Hematopoietic multipotent progenitor cell treated with erythropoietin and hydrocortisone succinate and interleukin-3 and kit ligand, for 15 days (in vitro differentiated cells): ENCODE results near the gene LRRC37B.
"Not testable (repeated sequence)": the region's sequence is repeated elsewhere in the genome, so short reads cannot be mapped to it uniquely, and the experiment has no call there.

Experiments used
- DNase-seq: peaks from one replicate; pipeline ENCODE4 v3.0.0-alpha.2; 2015; ENCODE audit warnings: low spot score

LRRC37B gene

DNA sequence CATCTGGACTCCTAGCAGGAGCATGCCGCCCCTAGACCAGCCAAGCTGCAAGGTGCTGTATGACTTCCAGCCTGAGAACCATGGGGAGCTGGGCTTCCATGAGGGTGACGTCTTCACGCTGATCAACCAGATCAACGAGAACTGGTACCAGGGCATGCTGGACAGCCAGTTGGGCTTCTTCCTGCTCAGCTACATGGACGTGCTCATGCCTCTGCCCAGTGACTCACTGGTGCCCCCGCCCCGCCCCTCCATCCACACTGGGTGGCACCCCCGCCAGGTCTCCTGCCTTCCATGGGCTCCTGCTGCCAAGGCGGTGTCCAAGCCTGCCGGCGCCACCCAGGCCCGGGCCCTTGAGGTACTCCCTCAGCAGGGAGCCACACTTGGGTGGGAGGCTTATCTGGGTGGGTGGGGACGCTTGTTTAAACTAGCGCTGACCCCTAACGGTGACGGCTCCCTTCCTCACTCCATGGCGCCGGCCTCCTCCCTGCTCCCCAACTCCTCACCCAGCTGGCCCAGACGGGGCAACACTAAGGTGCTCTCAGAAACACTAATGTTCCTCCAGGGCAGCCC, 34.2 kb downstream of the LRRC37B start:
- not testable (repeated sequence) for DNase-seq

DNA sequence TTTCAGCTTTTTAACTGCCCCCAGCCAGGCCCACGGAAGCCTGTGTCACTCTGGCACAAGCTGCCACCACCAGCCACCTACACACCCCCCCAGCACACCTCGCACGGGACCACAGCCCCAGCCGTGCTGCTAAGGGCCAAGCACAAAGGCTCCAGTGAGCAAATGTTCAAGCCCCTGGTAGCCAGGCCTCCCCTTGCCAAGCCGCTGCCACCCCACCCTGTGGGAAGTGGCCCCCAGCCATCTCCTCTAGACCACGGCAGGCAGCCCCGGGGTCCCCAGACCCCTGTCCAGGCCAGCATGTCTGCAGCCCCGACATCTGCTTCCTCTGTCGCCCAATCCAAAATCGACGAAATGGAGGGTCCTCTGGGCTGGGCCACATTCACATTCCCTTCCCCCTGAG, 35.1 kb downstream of the LRRC37B start:
- not testable (repeated sequence) for DNase-seq

DNA sequence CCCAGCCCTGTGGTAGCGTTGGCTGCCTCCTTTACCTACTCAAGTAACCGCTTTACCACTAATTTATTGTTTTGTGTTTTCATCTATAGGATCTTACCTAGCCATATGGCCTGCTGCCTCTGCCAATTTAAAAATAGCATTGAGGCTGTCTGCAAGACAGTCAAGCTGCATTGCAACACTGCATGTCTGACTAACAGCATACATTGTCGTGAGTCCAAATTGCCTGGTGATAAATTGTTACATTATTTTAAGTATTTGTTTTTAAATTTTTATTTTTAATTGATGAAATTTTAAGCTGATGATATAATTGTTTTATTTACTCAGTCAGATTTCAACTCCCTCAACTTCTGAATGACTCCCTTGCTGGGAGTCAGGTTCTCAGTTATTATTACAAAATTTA, 38.4 kb downstream of the LRRC37B start:
- DNase-seq = not testable (repeated sequence)

DNA sequence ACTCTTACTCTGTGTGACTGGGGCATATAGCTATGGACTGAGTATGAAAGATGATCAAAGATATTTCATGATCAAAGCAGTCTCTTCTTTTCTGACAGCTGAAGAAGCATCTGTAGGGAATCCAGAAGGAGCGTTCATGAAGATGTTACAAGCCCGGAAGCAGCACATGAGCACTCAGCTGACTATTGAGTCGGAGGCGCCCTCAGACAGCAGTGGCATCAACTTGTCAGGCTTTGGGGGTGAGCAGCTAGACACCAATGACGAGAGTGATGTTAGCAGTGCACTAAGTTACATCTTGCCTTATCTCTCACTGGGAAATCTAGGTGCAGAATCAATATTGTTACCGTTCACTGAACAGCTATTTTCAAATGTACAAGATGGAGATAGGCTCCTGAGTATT, 40.5 kb downstream of the LRRC37B start:
- not testable (repeated sequence) for DNase-seq

DNA sequence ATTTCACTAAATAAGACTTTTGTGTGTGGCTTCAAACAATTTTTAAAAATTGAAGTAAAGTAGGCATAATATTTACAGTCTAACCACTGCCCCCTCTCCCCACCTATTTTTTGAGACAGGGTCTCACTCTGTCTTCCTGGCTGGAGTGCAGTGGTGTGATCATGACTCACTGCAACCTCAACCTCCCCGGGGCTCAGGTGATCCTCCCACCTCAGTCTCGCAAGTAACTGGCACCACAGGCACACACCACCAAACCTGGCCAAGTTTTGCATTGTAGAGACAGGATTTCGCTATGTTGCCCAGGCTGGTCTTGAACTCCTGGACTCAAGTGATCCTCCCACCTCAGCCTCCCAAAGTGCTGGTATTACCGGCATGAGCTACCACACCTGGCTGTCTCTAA, 47.8 kb downstream of the LRRC37B start:
- DNase-seq = not testable (repeated sequence)

DNA sequence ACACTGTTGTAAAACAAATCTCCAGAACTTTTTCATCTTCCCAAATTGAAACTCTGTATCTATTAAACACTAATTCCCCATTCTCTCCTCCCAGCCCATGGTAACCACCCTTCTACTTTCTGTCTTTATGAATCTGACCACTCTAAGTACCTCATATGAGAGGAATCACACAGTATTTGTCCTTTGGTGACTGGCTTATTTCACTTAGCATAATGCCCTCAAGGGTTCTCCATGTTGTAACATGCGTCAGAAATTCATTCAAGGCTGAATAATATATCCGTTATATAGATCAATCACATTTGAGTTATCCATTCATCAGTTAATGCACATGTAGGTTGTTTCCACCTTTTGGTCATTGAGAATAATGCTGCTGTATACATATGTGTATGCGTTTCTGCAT, 48.2 kb downstream of the LRRC37B start:
- not testable (repeated sequence) for DNase-seq

DNA sequence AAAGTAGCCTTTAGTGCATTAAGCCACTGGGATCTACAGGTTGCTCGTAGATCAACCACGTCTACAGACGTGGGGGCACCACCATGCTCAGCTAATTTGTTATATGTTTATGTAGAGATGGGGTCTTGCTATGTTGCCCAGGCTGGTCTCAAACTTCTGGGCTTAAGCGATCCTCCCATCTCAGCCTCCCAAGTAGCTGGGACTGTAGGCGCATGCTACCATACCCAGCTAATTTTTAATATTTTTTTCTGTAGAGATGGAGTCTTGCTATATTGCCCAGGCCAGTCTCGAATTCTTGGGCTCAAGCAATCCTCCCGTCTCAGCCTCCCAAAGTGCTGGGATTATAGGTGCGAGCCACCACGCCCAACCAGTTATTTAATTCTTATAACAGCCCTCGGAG, 49.3 kb downstream of the LRRC37B start:
- not testable (repeated sequence) for DNase-seq

DNA sequence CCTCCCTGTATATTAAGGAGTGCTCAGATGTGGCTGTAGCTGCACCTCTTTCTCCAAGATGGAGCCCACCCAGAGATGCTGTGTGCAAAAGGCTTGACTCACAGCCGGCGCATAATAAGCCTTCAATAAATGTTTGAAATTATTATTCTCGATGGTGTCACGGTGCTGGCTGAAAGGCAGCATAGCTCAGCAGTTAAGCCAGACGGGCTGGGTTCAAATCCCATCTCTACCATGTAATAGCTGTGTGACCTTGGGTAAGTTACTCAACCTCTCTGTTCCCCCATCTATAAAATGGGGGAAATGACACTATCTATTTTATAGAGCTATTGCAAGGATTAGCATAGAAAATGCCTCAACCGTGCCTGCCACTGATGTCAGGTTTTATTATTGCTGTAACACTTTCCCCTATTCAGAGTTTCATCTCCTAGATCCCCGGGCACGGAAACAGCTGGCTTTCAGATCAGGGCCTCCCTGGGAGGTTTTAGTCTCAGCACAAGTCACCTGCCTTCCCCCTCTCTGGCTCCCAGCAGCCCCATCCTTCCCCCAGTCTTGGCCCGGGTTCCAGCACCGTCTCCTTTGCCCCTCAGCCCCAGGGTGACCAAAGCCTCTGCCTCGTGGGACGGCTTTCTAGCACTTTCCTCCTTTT, 50.4 kb downstream of the LRRC37B start:
- not testable (repeated sequence) for DNase-seq

DNA sequence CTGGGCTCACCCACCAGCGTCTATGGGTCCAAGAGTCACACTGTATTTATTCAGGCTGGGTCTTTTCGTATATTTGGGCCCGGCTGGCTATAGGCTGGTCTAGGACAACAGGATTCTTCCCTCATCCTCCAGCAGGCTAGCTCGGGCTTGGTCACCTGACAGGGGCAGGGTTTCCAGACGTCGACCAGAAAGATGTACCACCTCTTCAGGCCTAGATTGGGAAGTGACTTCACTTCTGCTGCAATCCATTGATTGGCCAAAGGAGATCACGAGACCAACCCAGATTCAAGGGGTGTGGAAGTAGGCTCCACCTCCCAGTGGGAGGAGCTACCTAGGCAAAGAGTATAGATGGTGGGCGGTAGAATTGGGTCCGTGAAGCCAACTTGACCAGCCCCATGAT, 53.5 kb downstream of the LRRC37B start:
- DNase-seq = not testable (repeated sequence)

DNA sequence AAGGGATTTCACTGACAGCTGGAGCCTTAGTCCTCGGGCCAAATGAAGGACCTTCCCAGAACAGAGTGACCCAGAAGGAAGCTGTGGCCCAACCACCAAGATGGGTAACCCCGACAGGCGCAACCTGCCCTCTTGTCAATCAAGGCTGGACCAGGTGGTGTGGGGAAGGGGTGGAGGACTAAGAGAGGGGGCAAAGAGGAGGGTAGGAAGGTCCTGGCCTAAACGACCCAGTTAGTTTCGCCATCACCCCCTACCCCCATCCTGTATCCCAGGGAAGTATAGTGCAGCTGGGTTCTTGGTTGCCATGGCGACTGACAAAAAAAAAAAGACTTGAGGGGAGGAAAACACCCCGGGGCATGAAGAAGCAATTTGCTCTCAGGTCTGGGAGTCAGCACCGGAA, 54.7 kb downstream of the LRRC37B start:
- not testable (repeated sequence) for DNase-seq

DNA sequence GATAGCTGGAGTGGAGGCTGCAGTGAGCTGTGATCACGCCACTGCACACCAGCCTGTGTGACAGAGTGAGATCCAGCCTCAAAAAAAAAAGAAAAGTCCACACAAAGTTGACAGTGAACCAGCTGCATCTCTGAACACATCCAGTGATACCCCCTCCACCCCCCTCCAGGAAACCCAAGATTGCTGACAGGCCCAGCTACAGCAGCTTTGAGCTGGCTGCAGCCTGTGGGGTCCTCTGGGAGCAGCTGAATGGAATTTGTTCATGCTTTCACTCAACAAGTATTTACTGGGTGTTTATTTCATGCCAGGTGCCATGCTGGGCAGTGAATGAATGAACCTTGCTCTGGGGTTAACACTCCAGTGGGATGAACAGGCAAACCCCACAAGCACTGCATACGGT, 56.9 kb downstream of the LRRC37B start:
- DNase-seq = not testable (repeated sequence)

DNA sequence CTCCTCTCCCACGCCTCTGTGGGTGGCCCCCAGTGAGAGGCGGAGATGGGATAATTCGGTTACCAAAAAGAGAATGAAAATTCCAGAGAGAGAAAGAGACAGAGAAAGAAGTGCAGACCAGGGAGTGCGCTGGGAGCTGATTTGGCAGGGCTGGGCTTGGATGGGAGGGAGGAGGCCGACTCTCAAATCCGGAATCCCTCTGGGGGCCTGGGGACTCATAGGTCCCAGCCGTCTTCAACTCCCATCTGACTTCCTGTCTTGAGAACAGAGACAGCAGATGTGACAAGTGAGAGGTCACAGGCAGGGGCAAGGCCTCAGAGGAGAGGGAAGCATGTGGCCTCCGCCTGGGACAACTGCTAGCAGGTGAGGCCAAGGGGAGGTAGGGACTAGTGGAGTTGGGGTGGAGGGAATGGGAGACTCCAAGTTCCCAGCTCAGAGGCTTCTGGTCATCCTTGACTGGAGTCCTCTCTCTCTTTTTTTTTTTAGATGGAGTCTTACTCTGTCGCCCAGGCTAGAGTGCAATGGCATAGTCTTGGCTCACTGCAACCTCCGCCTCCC, 59.0 kb downstream of the LRRC37B start:
- DNase-seq = not testable (repeated sequence)

DNA sequence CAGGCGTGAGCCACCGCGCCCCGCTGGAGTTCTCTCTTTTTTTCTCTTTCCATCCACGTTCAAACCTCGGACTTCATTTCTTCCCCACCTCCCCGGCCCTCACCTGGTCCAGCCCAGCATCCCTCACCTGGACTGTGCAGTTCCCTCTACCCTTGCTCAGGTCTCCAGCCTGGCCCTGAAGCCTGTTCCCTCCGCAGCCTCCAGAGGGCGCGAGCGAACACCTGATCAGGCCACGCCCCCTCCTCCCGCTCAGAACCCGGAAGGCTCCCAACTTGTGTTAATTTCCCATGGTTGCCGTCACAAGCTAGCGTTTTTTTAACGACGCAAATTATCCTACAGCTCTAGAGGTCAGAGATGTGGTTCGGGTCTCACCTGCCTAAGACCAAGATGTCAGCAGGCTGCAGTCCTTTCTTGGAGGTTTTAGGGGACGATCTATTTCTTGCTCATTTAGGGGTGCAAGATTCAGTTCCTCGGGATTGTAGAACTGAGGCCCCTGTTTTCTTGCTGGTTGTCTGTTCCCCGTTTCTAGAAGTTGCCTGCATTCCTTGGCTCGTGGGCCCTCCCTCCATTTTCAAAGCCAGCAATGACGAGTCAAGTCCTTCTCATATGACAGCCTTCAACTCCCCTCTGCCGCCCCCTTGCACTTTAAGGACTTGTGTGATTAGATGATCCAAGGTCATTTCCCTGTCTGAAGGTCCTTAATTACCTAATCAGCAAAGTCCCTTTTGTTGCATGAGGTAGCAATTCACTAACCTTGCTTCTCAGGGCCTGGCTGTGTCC, 59.9 kb downstream of the LRRC37B start:
- DNase-seq = peak; percentile 32

DNA sequence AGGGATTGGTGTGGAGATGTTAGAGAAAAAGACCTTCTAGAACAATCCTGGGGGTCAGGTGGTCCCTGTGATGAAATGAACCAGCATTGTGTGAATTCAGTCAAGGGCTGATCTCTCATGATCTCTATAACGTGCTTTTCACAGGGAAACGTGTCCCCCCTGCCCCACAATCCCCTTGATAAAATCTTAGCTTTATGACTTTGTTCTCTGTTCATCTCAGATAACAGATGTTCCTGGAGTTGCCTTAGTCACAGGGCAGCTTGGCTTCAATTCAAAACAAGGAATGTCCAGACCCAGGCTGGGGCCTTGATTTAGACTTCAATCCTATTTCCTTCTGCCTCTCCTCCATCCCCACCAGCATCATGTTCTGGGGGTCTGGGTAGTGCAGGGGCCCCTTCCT, 61.9 kb downstream of the LRRC37B start:
- DNase-seq = not testable (repeated sequence)

DNA sequence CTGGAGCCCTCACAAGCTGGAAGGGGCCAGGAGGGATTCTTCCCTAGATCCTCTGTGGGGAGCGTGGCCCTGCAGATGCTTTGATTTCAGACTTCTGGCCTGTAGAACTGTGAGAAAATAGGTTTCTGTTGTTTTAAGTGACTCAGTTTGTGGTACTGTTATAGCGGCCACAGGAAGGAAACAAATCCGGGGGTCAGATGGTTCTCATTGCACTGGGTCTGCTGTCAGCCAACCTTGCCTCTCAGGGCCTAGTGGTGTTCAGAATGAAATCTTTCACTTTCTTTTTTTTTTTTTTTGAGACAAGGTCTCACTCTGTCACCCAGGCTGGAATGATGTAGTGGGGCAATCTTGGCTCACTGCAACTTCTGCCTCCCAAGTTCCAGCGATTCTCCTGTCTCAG, 64.8 kb downstream of the LRRC37B start:
- DNase-seq = not testable (repeated sequence)

DNA sequence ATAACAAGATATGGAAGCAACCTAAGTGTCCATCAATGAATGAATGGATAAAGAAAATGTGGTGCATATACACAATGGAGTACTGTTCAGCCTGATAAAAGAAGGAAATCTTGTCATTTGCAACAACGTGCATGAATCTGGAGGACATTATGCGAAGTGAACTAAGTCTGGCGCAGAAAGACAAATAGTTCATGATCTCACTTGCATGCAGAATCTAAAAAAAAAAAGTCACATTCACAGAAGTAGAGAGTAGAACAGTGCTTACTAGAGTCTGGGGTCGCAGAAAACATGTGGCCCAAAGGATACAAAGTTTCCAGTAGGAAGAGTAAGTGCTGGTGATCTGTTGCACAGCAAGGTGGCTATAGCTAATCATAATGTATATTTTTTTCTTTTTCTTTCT, 65.9 kb downstream of the LRRC37B start:
- DNase-seq = not testable (repeated sequence)

DNA sequence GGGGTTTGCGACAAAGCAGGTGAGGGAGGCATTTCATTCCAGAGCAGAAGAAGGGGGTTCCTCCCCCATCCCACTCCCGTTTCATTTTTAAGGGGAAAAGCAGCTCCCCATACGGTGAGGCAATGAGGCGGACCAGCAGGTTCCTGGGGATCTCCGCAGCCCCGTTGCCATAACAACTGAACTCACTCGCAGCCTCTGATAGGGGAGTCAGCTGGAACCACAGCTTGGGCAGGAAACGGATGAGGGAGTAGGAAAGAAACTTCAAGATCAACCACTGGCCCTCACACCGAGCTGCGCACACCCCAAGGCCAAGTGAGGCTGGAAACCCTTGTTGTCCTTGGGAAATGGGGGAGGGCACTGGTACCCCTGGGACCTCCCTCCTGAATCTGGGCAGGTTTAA, 72.6 kb downstream of the LRRC37B start:
- not testable (repeated sequence) for DNase-seq

DNA sequence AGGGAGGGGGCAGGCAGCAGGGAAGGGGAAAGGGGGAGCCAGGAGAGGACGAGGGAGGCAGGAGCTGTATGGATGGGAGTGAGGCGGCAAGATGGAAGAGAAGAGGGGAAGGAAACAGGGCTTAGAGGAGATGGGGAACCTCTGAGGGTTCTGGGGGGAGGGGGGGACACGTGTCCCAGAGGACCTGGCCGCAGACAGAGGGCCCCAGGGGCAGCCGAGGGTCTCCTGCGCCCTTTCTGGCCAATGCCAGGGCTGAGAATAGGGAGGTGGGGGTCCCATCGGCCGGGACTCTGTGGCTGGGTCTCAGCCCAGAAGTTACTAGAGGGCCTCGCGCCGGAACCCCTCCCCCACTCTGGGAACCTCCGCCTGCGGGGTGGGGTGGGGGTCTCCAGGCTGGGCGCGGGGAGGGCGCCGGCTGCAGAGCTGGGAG, 76.4 kb downstream of the LRRC37B start:
- not testable (repeated sequence) for DNase-seq

DNA sequence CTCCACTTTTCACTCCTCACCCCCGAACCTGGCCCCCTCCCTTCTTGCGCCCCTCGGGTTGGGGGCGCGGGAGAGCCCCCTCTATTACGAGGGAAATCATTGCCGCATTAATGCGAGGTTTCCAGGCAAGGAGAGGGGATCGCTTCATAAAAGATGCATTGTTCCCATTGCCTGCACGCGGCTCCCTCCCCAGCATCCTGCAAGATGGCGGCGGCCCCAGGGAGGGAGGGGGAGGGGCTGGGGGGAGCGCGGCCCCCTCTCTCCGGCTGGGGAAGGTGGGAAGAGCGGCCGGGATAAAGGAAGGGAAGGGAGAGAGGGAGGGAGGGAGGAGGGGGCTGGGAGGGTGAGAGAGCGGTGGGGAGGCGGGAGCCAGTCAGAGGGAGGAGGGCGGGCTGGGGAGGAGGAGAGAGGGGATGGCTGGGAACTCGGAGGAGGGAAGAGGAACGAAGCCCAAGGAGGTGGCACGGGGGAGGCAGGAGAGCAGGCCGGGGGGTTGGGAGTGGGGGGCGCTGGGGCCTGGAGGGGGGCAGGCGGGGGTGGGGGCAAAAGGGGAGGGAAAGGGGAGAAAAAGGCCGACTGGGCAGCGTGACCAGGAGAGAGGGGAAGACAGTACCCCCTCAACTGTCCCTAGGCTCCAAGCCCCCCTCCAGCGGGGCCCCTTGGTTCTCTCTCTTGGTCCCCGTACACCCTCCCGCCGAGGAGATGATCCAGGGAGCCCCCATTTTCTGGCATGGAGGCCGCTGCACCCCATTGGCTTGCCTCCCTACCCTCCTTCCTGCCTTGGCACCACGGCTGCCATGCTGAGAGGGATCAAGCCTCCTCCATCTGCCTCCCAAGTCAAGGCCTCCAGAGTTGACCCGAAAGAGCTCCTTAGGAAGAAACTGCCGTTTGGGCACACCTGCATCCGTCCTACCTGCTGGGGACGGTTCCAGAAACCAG, 77.1 kb downstream of the LRRC37B start:
- DNase-seq = not testable (repeated sequence)

DNA sequence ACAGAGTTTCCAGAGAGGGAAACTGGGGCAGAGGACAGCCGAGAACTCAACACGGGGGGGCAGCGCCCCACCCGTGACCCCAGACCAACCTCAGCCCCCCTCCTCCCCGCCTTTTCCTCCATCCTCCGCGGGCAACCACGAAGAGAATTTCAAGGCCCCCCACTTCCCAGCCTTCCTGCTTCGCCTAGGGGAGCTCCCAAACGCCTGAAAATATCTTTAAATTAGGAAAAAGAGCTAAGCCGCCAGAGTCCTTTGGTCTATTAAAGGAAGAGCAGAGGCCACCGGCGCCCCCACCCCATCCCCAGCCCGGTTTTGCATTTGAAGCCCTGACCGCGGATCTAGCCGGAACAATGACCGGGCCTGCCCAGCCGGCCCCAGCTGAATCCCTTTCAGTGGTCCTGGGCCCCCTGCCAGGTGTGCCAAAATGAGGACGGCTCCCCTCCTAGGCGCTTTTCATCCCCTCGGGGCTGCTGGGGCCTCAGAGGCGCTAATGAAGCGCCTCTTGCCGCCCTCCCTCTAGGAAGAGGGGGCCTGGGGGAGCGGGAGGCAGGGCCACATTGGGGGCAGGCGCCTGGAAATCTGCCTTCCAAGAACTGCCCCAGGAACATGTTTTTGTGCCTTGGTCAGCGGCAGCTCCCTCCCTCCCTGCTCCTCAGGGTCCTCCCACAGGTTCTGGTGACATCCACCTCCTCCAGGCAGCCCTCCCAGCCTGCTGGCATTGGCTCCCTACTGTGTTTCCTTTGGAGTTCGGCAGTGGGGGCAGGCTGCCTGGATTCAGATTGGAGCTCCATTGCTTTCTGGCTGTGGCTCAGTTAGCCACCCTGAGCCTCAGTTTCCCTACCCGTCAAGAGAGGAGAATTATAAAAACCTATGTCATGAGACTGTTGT, 78.0 kb downstream of the LRRC37B start:
- not testable (repeated sequence) for DNase-seq

DNA sequence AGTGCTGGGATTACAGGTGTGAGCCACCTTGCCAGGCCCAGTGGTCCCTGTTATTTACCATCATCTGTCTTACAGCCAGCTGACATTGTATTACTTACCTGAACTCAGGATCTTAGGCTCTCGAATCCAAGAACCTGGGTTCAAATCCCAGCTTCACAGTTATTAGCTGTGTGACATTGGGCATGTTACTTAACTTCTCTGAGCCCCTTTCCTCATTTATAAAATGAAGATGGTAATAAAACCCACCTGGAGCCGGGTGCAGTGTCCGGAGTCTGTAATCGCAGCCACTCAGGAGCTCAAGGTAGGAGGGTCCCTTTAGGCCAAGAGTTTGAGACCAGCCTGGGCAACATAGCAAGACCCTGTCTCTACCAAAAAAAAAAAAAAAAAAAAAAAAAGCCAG, 79.7 kb downstream of the LRRC37B start:
- DNase-seq = not testable (repeated sequence)
